Stomach (tissue), 9 donors: ENCODE results near the gene ABCB8. TPM values are rescaled to one million over a fixed set of nuclear protein-coding genes. Genes with fewer than 3 reads are reported as not detected.

Source experiments
- DNase-seq, 2 donors: peaks; one replicate each; pipeline versions ENCODE4 v3.0.0 to v3.0.0-alpha.2; 2013 to 2019
- H3K27ac ChIP-seq, 5 donors: fragments of 200-600 bp in 4 of 5; sonication (generic) in 4 of 5; one replicate each; pipeline ENCODE4 v1.5.1; 2013 to 2019; ENCODE audit warnings: mild to moderate bottlenecking in 1 of 5, moderate library complexity in 1 of 5
- H3K27me3 ChIP-seq, 3 donors: fragments of 200-600 bp; sonication (generic); one replicate each; pipeline ENCODE4 v1.5.1; 2017 to 2019; ENCODE audit warnings: mixed run types in 1 of 3
- H3K36me3 ChIP-seq, 4 donors: fragments of 200-600 bp; sonication (generic); 1 replicate in 3 of 4; 2 replicates in 1 of 4; pipeline ENCODE4 v1.5.1; 2016 to 2019
- H3K4me1 ChIP-seq, 4 donors: fragments of 200-600 bp; sonication (generic); one replicate each; pipeline ENCODE4 v1.5.1; 2016 to 2019
- H3K4me3 ChIP-seq, 4 donors: fragments of 200-600 bp; sonication (generic) in 3 of 4; one replicate each; pipeline ENCODE4 v1.5.1; 2016 to 2019; ENCODE audit warnings: mild to moderate bottlenecking in 1 of 4
- H3K9me3 ChIP-seq, 4 donors: fragments of 200-600 bp; sonication (generic); one replicate each; pipeline ENCODE4 v1.5.1; 2016 to 2019
- CTCF ChIP-seq, 7 experiments: fragments of 450-650 bp in 4 of 7; fragments of 200-600 bp in 3 of 7; sonication (generic) in 3 of 7; IDR thresholded peaks; one replicate each; pipeline ENCODE4 v1.5.1; 2016 to 2019; ENCODE audit warnings: antibody characterized with exemption in 7 of 7, control low read depth in 2 of 7, mild to moderate bottlenecking in 1 of 7
- EP300 ChIP-seq: sonication (generic); formaldehyde crosslinking; IDR thresholded peaks from one replicate; pipeline ENCODE4 v1.6.1; 2017; ENCODE audit warnings: antibody characterized with exemption
- POLR2A ChIP-seq, 4 donors: fragments of 450-650 bp; IDR thresholded peaks; one replicate each; pipeline ENCODE4 v1.6.1; 2016; ENCODE audit warnings: antibody characterized with exemption in 4 of 4, control low read depth in 2 of 4, mild to moderate bottlenecking in 1 of 4, moderate library complexity in 1 of 4
- POLR2AphosphoS5 ChIP-seq, 3 donors: sonication (generic); formaldehyde crosslinking; IDR thresholded peaks; one replicate each; pipeline ENCODE4 v1.6.1; 2016; ENCODE audit warnings: antibody characterized with exemption in 3 of 3
- WGBS, 5 donors: extraction: QIAGEN DNeasy Blood & Tissue Kit in 3 of 5; methylation state at CpG; one replicate each; pipeline versions ENCODE4 v1.1.5 to v1.1.7; 2013 to 2018; 5-methylcytosine and 5-hydroxymethylcytosine counted together
- intact Hi-C: fragments of 100-400 bp; cut with DNase I; formaldehyde crosslinking; loops from one replicate; pipeline ENCODE4 v1.15.1; 2023; ENCODE audit warnings: low total_unique reads
- polyA plus RNA-seq, 3 donors: library from polyadenylated mRNA; stranded (reverse); fragments of 200-250 nt; gene quantifications; one replicate each; pipeline ENCODE4 v1.2.3, GENCODE V29; 2013
- total RNA-seq, 5 donors: library from RNA; depleted of rRNA; stranded (reverse); fragments of >200 nt; gene quantifications; one replicate each; pipeline versions ENCODE4 v1.1.0 to v1.2.3, GENCODE V29; 2014 to 2016
- donor health status: healthy with polysubstance abuse.
- donor health status: Bipolar disorder and iron deficiency.
- donor health status: healthy.

The ABCB8 gene
- total and polyA plus RNA-seq, 8 donors, result 9.5 to 57.2 (median 19.4) TPM

DNA sequence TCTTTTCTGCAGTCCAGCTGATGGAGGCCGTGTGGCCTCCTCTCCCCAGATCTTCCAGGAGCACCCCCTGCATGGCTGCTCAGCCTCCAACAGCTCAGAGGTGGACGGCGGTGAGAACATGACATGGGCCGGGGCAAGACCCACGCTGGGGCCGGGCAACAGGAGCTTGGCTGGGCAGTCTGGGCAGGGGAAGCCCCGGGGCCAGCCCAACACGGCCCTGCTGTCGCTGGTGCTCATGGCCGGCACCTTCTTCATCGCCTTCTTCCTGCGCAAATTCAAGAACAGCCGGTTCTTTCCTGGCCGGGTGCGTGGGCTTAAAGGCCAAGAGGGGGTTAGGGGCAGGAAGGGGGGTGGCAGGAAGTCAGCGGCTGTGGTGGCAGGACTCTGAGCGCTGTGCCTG, 45.7 kb downstream of the ABCB8 start:
- Histone ChIP-seq H3K4me3 (no peak overlapping the region), H3K27ac (no peak overlapping the region), H3K4me1 (peaks cover 23 to 29% (median 27%) of the 10 kb centered on the region in 4 donors), H3K9me3 (no peaks in the 10 kb centered on the region), H3K27me3 (no peaks in the 10 kb centered on the region), H3K36me3 (peaks cover 66 to 88% (median 87%) of the 10 kb centered on the region in 4 donors)
- no peak for DNase-seq
- no peak for TF ChIP-seq POLR2A (IDR thresholded peaks at IDR 0.05)
- TF ChIP-seq CTCF (IDR thresholded peaks at IDR 0.05), result no peak
- no peak for TF ChIP-seq EP300
- no peak for TF ChIP-seq POLR2AphosphoS5 (IDR thresholded peaks at IDR 0.05)
- WGBS, 5 donors, result 76 to 90% (median 85%) methylated on average over 16 to 17 of the region's 17 CpGs
- intact Hi-C loops, result no loop called here

DNA sequence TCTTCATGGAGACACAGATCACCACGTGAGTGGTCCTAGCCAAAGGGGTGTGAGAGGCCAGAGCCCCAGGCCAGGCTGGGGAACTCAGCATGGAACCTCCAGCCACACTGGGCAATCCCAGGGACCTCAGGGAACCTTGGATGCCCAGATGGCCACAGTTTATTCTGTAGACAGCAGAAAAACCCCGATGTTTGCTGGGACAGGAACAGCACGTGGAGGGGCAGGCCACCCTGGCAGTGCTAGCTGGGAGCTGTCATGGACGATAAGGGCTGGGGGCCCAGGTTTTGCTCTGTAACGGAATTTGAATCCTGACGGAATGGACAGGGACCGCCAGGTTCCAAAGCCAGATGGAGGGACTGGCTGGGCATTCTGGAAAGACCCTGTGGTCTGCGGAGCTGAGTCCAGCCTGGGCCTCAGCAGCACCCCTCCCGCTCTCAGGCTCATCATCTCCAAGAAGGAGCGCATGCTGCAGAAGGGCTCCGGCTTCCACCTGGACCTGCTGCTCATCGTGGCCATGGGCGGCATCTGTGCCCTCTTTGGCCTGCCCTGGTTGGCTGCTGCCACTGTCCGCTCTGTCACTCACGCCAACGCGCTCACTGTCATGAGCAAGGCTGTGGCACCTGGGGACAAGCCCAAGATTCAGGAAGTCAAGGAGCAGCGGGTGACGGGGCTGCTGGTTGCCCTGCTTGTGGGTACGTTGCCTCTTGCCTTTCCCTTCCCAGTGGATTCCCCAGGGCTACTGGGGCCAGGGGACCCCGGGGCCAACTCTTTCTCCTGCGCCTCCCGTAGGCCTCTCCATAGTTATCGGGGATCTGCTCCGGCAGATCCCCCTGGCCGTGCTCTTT, 46.8 kb downstream of the ABCB8 start:
- no peaks in the 10 kb centered on the region for H3K27me3 ChIP-seq
- 85 to 91% (median 91%) methylated on average over 20 to 26 of the region's 26 CpGs for WGBS, 5 donors
- H3K36me3 ChIP-seq, result peaks cover 61 to 78% (median 76%) of the 10 kb centered on the region in 4 donors
- intact Hi-C loops, result no loop called here
- H3K4me1 ChIP-seq, result peaks cover 32 to 40% (median 38%) of the 10 kb centered on the region in 4 donors
- DNase-seq, result no peak
- H3K9me3 ChIP-seq, result no peaks in the 10 kb centered on the region
- TF ChIP-seq POLR2A (IDR thresholded peaks at IDR 0.05) (no peak), CTCF (IDR thresholded peaks at IDR 0.05) (no peak), EP300 (no peak), POLR2AphosphoS5 (IDR thresholded peaks at IDR 0.05) (no peak)
- H3K27ac ChIP-seq, result no peak overlapping the region
- no peak overlapping the region for H3K4me3 ChIP-seq

GRCh38 chr7:151075662-151075971, 47.4 kb downstream of the ABCB8 start:
- no peak overlapping the region for H3K4me3 ChIP-seq
- DNase-seq, result no peak
- TF ChIP-seq EP300 (no peak), CTCF (IDR thresholded peaks at IDR 0.05) (no peak), POLR2AphosphoS5 (IDR thresholded peaks at IDR 0.05) (no peak), POLR2A (IDR thresholded peaks at IDR 0.05) (no peak)
- 77 to 88% (median 82%) methylated on average over 7 of the region's 7 CpGs for WGBS, 5 donors
- H3K4me1 ChIP-seq, result peaks cover 32 to 42% (median 39%) of the 10 kb centered on the region in 4 donors
- H3K27me3 ChIP-seq, result no peaks in the 10 kb centered on the region
- H3K36me3 ChIP-seq, result peaks cover 55 to 72% (median 70%) of the 10 kb centered on the region in 4 donors
- intact Hi-C loops, result no loop called here
- no peaks in the 10 kb centered on the region for H3K9me3 ChIP-seq
- H3K27ac ChIP-seq, result no peak overlapping the region

DNA sequence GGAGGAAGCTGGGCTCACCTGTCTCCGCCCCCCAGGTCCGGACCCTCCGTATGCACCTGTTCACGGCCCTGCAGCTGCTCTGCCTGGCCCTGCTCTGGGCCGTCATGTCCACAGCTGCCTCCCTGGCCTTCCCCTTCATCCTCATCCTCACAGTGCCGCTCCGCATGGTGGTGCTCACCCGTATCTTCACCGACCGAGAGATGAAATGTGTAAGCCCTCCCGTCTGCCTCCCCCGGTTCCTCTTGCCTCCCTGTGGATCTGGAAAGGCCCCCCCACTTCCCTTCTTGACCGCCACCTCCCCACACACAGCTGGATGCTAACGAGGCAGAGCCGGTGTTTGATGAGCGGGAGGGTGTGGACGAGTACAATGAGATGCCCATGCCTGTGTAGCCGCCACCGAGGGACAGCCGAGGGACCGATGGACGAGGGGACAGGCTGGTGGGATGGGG, 47.8 kb downstream of the ABCB8 start:
- no peak overlapping the region for H3K27ac ChIP-seq
- TF ChIP-seq POLR2AphosphoS5 (IDR thresholded peaks at IDR 0.05) (no peak), POLR2A (IDR thresholded peaks at IDR 0.05) (no peak), CTCF (IDR thresholded peaks at IDR 0.05) (no peak), EP300 (no peak)
- H3K9me3 ChIP-seq, result no peaks in the 10 kb centered on the region
- 78 to 83% (median 81%) methylated on average over 22 of the region's 22 CpGs for WGBS, 5 donors
- DNase-seq, result no peak
- H3K4me3 ChIP-seq, result no peak overlapping the region
- H3K4me1 ChIP-seq, result peaks cover 34 to 44% (median 43%) of the 10 kb centered on the region in 4 donors
- intact Hi-C loops, result no loop called here
- H3K36me3 ChIP-seq, result peaks cover 51 to 68% (median 67%) of the 10 kb centered on the region in 4 donors
- no peaks in the 10 kb centered on the region for H3K27me3 ChIP-seq
